ENCODE data around the gene SLC25A47. TPM values are rescaled to one million over a fixed set of nuclear protein-coding genes. Genes with fewer than 3 reads are reported as not detected.

SLC25A47 gene
- total RNA-seq, 1 experiment from 2014 or later, result not detected

DNA sequence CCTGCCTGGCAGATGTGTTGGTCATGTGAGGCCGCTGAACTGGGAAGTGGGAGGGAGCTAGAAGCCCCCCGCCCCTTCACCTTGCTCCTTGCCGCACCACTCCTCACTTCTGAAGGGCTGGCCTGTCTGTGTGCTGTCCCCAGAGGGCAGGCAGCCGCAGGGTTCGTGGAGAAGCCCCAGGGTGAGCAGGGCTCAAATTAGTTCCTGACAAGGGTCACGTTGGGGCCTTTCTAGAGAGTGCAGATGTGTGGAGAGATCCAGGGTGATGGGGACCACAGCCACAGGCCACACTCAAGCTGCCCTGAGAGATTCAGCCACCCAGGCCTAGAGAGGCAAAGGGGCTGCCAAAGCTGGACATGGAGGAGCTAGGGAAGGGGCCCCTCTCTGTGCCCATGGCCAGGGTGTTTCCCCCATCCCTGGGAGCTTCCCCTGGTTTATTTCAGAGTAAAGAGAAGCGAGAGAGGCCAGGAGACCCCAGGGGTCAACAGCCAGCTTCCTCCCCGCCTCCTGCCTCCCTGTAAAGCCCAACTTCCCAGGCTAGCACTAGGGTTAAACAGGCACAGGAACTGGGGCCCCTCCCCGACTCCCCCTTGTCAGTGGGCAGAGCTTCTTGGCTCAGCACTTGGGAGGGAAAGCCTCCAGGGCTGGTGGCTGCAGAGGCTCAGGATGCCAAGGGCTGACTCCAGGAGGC is 33.1 kb upstream of the SLC25A47 start:
- Histone ChIP-seq H3K27ac (ENCODE audit: low read length) (no peak overlapping the region), H3K9me3 (ENCODE audit: control insufficient read depth, insufficient read depth, low read depth, low read length) (no peaks in the 10 kb centered on the region), H3K36me3 (ENCODE audit: control insufficient read depth, insufficient read depth, low read length) (no peaks in the 10 kb centered on the region), H3K4me1 (ENCODE audit: control insufficient read depth, insufficient read depth, low read length) (peaks cover 14% of the 10 kb centered on the region), H3K4me3 (ENCODE audit: low read depth in 2 of 2, low read length in 2 of 2) (no peak overlapping the region), H3K27me3 (ENCODE audit: control insufficient read depth, insufficient read depth, low read length) (no peaks in the 10 kb centered on the region)
- no TSS peak for BruUV-seq (replicated peaks)
- intact Hi-C loops (cut with micrococcal nuclease; ENCODE audit: unreplicated experiment), result no loop called here
- ATAC-seq (no peak), DNase-seq (ENCODE audit: low read depth, low spot score) (no peak)
- in situ Hi-C loops (cut with HindIII; ENCODE audit: low pct_unique_long_range_greater_than_20kb, low sequenced_read_pairs), result no loop called here
- TF ChIP-seq SIN3A (IDR thresholded peaks at IDR 0.05; ENCODE audit: borderline replicate concordance, insufficient read depth, low read depth, low read length) (no peak), POLR2AphosphoS5 (IDR thresholded peaks at IDR 0.05; ENCODE audit: low read depth, low read length) (no peak), TCF7L2 (IDR thresholded peaks at IDR 0.05; ENCODE audit: low read depth, low read length) (no peak)
- TF ChIP-seq, protein P1, sequence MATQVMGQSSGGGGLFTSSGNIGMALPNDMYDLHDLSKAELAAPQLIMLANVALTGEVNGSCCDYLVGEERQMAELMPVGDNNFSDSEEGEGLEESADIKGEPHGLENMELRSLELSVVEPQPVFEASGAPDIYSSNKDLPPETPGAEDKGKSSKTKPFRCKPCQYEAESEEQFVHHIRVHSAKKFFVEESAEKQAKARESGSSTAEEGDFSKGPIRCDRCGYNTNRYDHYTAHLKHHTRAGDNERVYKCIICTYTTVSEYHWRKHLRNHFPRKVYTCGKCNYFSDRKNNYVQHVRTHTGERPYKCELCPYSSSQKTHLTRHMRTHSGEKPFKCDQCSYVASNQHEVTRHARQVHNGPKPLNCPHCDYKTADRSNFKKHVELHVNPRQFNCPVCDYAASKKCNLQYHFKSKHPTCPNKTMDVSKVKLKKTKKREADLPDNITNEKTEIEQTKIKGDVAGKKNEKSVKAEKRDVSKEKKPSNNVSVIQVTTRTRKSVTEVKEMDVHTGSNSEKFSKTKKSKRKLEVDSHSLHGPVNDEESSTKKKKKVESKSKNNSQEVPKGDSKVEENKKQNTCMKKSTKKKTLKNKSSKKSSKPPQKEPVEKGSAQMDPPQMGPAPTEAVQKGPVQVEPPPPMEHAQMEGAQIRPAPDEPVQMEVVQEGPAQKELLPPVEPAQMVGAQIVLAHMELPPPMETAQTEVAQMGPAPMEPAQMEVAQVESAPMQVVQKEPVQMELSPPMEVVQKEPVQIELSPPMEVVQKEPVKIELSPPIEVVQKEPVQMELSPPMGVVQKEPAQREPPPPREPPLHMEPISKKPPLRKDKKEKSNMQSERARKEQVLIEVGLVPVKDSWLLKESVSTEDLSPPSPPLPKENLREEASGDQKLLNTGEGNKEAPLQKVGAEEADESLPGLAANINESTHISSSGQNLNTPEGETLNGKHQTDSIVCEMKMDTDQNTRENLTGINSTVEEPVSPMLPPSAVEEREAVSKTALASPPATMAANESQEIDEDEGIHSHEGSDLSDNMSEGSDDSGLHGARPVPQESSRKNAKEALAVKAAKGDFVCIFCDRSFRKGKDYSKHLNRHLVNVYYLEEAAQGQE (IDR thresholded peaks at IDR 0.05; ENCODE audit: insufficient read depth in 1 of 2, low read depth in 2 of 2, low read length in 1 of 2), result no peak
- TF ChIP-seq, protein P2, sequence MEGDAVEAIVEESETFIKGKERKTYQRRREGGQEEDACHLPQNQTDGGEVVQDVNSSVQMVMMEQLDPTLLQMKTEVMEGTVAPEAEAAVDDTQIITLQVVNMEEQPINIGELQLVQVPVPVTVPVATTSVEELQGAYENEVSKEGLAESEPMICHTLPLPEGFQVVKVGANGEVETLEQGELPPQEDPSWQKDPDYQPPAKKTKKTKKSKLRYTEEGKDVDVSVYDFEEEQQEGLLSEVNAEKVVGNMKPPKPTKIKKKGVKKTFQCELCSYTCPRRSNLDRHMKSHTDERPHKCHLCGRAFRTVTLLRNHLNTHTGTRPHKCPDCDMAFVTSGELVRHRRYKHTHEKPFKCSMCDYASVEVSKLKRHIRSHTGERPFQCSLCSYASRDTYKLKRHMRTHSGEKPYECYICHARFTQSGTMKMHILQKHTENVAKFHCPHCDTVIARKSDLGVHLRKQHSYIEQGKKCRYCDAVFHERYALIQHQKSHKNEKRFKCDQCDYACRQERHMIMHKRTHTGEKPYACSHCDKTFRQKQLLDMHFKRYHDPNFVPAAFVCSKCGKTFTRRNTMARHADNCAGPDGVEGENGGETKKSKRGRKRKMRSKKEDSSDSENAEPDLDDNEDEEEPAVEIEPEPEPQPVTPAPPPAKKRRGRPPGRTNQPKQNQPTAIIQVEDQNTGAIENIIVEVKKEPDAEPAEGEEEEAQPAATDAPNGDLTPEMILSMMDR (IDR thresholded peaks at IDR 0.05), result no peak
- ChIA-PET CTCF (no interaction called here), POLR2A (no interaction called here)

DNA sequence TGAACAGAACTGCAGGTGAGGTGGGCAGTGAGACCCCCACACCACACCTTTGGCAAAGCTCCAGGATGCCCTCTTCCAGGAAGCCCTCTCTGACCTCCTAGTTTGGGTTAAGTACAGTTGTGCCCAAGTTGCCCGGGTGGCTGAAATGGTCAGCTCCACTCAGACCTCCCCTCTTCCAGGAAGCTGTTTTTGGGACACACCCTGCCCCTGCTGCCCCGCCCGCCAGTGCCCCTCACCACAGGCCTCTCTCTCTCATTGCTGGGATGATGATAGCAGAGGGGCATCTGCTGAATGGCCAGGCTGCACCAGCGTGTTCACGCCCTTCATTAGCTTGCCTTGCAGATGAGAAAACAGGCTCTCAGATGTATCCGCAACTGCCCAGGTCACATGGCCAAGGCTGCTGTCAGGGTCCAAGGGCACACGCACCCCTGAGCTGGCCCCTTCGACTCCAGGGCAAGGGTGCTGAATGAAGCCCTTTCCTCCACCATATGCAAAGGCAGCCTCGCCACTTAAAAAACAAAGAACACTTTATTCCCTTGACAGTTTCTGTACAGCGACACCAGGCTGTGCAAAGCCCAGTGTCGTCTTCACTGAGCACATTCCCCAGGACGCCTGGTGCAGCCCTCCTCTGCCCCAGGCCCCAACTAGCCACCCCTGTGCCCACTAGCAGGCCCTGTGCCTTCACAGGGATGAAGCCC is 32.4 kb upstream of the SLC25A47 start:
- no TSS peak for BruUV-seq (replicated peaks)
- ChIA-PET POLR2A (no interaction called here), CTCF (interaction anchor here (0.5 kb wide), 1 partner anchor 12 kb away, joined by 4 read pairs; no protein-coding TSS in a partner anchor)
- ATAC-seq, result no peak
- H3K9me3 ChIP-seq (ENCODE audit: control insufficient read depth, insufficient read depth, low read depth, low read length), result no peaks in the 10 kb centered on the region
- in situ Hi-C loops (cut with HindIII; ENCODE audit: low pct_unique_long_range_greater_than_20kb, low sequenced_read_pairs) (no loop called here), intact Hi-C loops (cut with micrococcal nuclease; ENCODE audit: unreplicated experiment) (no loop called here)
- no peaks in the 10 kb centered on the region for H3K36me3 ChIP-seq (ENCODE audit: control insufficient read depth, insufficient read depth, low read length)
- DNase-seq (ENCODE audit: low read depth, low spot score), result no peak
- no peak overlapping the region for H3K4me3 ChIP-seq (ENCODE audit: low read depth in 2 of 2, low read length in 2 of 2)
- TF ChIP-seq, protein P1 (IDR thresholded peaks at IDR 0.05; ENCODE audit: insufficient read depth in 1 of 2, low read depth in 2 of 2, low read length in 1 of 2), result no peak
- TF ChIP-seq SIN3A (IDR thresholded peaks at IDR 0.05; ENCODE audit: borderline replicate concordance, insufficient read depth, low read depth, low read length), result no peak
- TF ChIP-seq POLR2AphosphoS5 (IDR thresholded peaks at IDR 0.05; ENCODE audit: low read depth, low read length), result no peak
- no peak for TF ChIP-seq TCF7L2 (IDR thresholded peaks at IDR 0.05; ENCODE audit: low read depth, low read length)
- TF ChIP-seq, protein P2 (IDR thresholded peaks at IDR 0.05), result no peak
- H3K4me1 ChIP-seq (ENCODE audit: control insufficient read depth, insufficient read depth, low read length), result peaks cover 14% of the 10 kb centered on the region
- no peaks in the 10 kb centered on the region for H3K27me3 ChIP-seq (ENCODE audit: control insufficient read depth, insufficient read depth, low read length)
- H3K27ac ChIP-seq (ENCODE audit: low read length), result no peak overlapping the region
